KMS-11 (cell line): ENCODE results near the gene ENTREP1.

Experiments used
- H2AFZ ChIP-seq: fragments of 200-600 bp; sonication (generic); 2 replicates; pipeline ENCODE4 v1.6.1; 2016; ENCODE audit warnings: antibody characterized with exemption, mixed run types, low read depth
- H3K27ac ChIP-seq: fragments of 200-600 bp; sonication (generic); 2 replicates; pipeline ENCODE4 v1.6.1; 2016; ENCODE audit warnings: mild to moderate bottlenecking, mixed run types
- H3K27me3 ChIP-seq: fragments of 200-600 bp; sonication (generic); 2 replicates; pipeline ENCODE4 v1.6.1; 2017; ENCODE audit warnings: mild to moderate bottlenecking, low read depth, mixed run types, moderate library complexity; ENCODE audit not compliant: insufficient read depth
- H3K36me3 ChIP-seq: fragments of 200-600 bp; sonication (generic); 2 replicates; pipeline ENCODE4 v1.6.1; 2017; ENCODE audit warnings: mild to moderate bottlenecking, mixed run types; ENCODE audit not compliant: insufficient read depth
- H3K4me1 ChIP-seq: fragments of 200-600 bp; sonication (generic); 2 replicates; pipeline ENCODE4 v1.6.1; 2016; ENCODE audit warnings: mild to moderate bottlenecking, low read depth, mixed run types; ENCODE audit not compliant: poor library complexity, severe bottlenecking
- H3K4me2 ChIP-seq: fragments of 200-600 bp; sonication (generic); 2 replicates; pipeline ENCODE4 v1.7.0; 2016; ENCODE audit warnings: mild to moderate bottlenecking, mixed run types
- H3K4me3 ChIP-seq: fragments of 200-600 bp; sonication (generic); IDR thresholded peaks from 2 replicates; pipeline ENCODE4 v1.6.1; 2017; ENCODE audit warnings: low read depth, low read length, mixed read lengths; ENCODE audit not compliant: insufficient read depth
- H3K79me2 ChIP-seq: fragments of 200-600 bp; sonication (generic); 2 replicates; pipeline ENCODE4 v1.6.1; 2016; ENCODE audit warnings: low read depth, mixed run types; ENCODE audit not compliant: insufficient read depth
- H3K9ac ChIP-seq: fragments of 200-600 bp; sonication (generic); 2 replicates; pipeline ENCODE4 v1.6.1; 2016; ENCODE audit warnings: mild to moderate bottlenecking, mixed run types
- H4K20me1 ChIP-seq: fragments of 200-600 bp; sonication (generic); 2 replicates; pipeline ENCODE4 v1.6.1; 2016; ENCODE audit warnings: mild to moderate bottlenecking, mixed run types; ENCODE audit not compliant: insufficient read depth
- TF ChIP-seq, protein P1 (sequence below): fragments of 200-600 bp; sonication (generic); conservative IDR thresholded peaks from 2 replicates; pipeline ENCODE4 v1.6.1; 2017; ENCODE audit warnings: low read depth, mild to moderate bottlenecking, antibody characterized with exemption, low read length, moderate library complexity, mixed read lengths

Gene ENTREP1

DNA sequence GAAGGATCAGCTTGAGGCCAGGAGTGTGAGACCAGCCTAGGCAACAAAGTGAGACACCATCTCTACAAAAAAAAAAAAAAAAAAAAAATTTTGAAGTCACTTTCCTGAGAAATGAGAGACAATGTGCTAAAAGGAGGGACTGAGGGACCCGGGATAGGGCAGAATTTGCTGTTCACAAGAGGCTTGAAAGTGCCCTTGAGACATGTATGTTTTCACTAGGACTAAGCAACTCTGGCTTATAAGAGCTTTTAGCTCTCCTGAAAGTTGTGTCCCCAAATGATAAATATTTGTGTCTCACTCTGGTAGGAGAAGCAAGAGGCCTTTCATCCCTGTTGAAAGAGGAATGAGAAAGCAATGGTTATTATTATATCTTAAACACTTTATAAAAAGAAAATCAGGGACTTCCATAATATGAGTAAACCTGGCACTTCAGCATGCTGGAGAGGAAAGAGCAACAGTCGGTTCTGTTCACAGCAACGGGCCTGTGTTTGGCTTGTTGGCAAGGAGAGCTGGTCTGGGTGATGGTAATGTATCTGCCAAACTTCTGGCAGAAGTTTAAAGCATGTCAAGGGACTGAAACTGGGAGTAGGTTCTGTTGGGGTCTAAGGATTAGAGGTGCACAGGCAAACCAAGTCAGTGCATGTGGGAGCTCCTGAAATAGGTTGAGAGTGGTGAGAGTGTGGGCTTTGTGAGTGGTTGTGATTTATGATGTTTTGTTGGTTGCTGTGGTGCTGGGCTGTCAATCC lies 32.2 kb downstream of the ENTREP1 start:
- TF ChIP-seq, protein P1, sequence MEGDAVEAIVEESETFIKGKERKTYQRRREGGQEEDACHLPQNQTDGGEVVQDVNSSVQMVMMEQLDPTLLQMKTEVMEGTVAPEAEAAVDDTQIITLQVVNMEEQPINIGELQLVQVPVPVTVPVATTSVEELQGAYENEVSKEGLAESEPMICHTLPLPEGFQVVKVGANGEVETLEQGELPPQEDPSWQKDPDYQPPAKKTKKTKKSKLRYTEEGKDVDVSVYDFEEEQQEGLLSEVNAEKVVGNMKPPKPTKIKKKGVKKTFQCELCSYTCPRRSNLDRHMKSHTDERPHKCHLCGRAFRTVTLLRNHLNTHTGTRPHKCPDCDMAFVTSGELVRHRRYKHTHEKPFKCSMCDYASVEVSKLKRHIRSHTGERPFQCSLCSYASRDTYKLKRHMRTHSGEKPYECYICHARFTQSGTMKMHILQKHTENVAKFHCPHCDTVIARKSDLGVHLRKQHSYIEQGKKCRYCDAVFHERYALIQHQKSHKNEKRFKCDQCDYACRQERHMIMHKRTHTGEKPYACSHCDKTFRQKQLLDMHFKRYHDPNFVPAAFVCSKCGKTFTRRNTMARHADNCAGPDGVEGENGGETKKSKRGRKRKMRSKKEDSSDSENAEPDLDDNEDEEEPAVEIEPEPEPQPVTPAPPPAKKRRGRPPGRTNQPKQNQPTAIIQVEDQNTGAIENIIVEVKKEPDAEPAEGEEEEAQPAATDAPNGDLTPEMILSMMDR: no peak
- no peaks in the 10 kb centered on the region for H3K27me3 ChIP-seq
- H3K4me1 ChIP-seq: no peaks in the 10 kb centered on the region
- no peaks in the 10 kb centered on the region for H3K79me2 ChIP-seq
- H3K4me2 ChIP-seq: no peak overlapping the region
- H3K9ac ChIP-seq: no peak overlapping the region
- no peaks in the 10 kb centered on the region for H4K20me1 ChIP-seq
- H3K36me3 ChIP-seq: no peaks in the 10 kb centered on the region
- no peak overlapping the region for H2AFZ ChIP-seq
- H3K27ac ChIP-seq: no peak overlapping the region
- no peak overlapping the region for H3K4me3 ChIP-seq

- H3K27me3 ChIP-seq: no peaks in the 10 kb centered on the region
- H3K4me3 ChIP-seq: no peak overlapping the region
- H3K27ac ChIP-seq: no peak overlapping the region
- TF ChIP-seq, protein P1: no peak
- H4K20me1 ChIP-seq: no peaks in the 10 kb centered on the region
- H3K9ac ChIP-seq: no peak overlapping the region
- no peaks in the 10 kb centered on the region for H3K4me1 ChIP-seq
- no peak overlapping the region for H2AFZ ChIP-seq
- H3K4me2 ChIP-seq: no peak overlapping the region
- no peaks in the 10 kb centered on the region for H3K79me2 ChIP-seq
- no peaks in the 10 kb centered on the region for H3K36me3 ChIP-seq
These were observed 32.8 kb downstream of the ENTREP1 start for GRCh38 chr9:69357821-69358220.

- Histone ChIP-seq H3K27me3 (no peaks in the 10 kb centered on the region), H2AFZ (no peak overlapping the region), H3K4me1 (no peaks in the 10 kb centered on the region), H3K27ac (no peak overlapping the region), H3K4me2 (no peak overlapping the region), H3K79me2 (no peaks in the 10 kb centered on the region), H3K36me3 (no peaks in the 10 kb centered on the region), H3K4me3 (no peak overlapping the region), H4K20me1 (no peaks in the 10 kb centered on the region), H3K9ac (no peak overlapping the region)
- TF ChIP-seq, protein P1: no peak
These were observed 38.2 kb downstream of the ENTREP1 start for GRCh38 chr9:69363191-69363590.

GRCh38 chr9:69364510-69365150 lies 39.6 kb downstream of the ENTREP1 start:
- H3K79me2 ChIP-seq: no peaks in the 10 kb centered on the region
- H3K27me3 ChIP-seq: no peaks in the 10 kb centered on the region
- H3K9ac ChIP-seq: no peak overlapping the region
- no peak overlapping the region for H3K27ac ChIP-seq
- H3K4me3 ChIP-seq: no peak overlapping the region
- no peaks in the 10 kb centered on the region for H4K20me1 ChIP-seq
- TF ChIP-seq, protein P1: no peak
- H2AFZ ChIP-seq: no peak overlapping the region
- H3K36me3 ChIP-seq: no peaks in the 10 kb centered on the region
- no peaks in the 10 kb centered on the region for H3K4me1 ChIP-seq
- no peak overlapping the region for H3K4me2 ChIP-seq
